ENCODE measurements around the gene RIC8B.

DNA sequence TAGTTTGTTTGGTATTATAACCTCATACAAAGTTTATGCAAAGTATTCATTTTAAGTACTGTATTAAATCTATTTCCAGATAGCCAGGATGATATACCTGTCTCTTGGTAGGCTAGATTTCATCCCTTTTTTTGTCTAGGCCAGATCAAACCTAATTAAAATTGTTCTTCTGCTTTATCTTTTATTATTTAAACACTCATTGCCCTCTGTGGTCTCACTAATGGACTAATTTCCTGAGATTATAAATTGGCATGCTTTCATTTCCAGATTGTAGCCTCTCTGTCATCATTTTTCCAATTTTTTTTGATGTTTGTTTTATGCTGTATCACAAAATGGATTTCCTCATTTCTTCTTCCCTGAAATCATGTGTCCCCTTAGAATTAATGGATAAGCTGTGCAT is 95.6 kb downstream of the RIC8B start:
- TF ChIP-seq SREBF2 (IDR thresholded peaks at IDR 0.05) (no peak), ZFP36 (IDR thresholded peaks at IDR 0.05; ENCODE audit: borderline replicate concordance, partially characterized antibody) (no peak), SMC3 (IDR thresholded peaks at IDR 0.05) (no peak)
- TF ChIP-seq, protein P1, sequence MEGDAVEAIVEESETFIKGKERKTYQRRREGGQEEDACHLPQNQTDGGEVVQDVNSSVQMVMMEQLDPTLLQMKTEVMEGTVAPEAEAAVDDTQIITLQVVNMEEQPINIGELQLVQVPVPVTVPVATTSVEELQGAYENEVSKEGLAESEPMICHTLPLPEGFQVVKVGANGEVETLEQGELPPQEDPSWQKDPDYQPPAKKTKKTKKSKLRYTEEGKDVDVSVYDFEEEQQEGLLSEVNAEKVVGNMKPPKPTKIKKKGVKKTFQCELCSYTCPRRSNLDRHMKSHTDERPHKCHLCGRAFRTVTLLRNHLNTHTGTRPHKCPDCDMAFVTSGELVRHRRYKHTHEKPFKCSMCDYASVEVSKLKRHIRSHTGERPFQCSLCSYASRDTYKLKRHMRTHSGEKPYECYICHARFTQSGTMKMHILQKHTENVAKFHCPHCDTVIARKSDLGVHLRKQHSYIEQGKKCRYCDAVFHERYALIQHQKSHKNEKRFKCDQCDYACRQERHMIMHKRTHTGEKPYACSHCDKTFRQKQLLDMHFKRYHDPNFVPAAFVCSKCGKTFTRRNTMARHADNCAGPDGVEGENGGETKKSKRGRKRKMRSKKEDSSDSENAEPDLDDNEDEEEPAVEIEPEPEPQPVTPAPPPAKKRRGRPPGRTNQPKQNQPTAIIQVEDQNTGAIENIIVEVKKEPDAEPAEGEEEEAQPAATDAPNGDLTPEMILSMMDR (IDR thresholded peaks at IDR 0.05): no peak
